SU-DHL-6 (cell line): ENCODE measurements around the gene NBDY.

Experiments used
- H2AFZ ChIP-seq: fragments of 200-600 bp; sonication (generic); 2 replicates; pipeline ENCODE4 v1.6.1; 2014; ENCODE audit warnings: low read depth, mild to moderate bottlenecking, moderate library complexity, mixed read lengths, antibody characterized with exemption, low read length; ENCODE audit not compliant: severe bottlenecking
- H3F3A ChIP-seq: fragments of 200-600 bp; shearing (Covaris generic); 2 replicates; pipeline ENCODE4 v1.6.0; 2016; ENCODE audit warnings: antibody characterized with exemption, mild to moderate bottlenecking; ENCODE audit not compliant: insufficient read depth
- H3K27ac ChIP-seq: fragments of 200-600 bp; sonication (generic); 2 replicates; pipeline ENCODE4 v1.5.1; 2016; ENCODE audit warnings: low read depth, mild to moderate bottlenecking, low read length, moderate library complexity, mixed read lengths
- H3K27me3 ChIP-seq: fragments of 200-600 bp; sonication (generic), shearing (Covaris generic); 2 replicates; pipeline ENCODE4 v1.6.0; 2014; ENCODE audit warnings: mild to moderate bottlenecking, low read length
- H3K36me3 ChIP-seq: fragments of 200-600 bp; sonication (generic); 2 replicates; pipeline ENCODE4 v1.6.1; 2014; ENCODE audit warnings: mild to moderate bottlenecking, low read length, mixed read lengths
- H3K4me2 ChIP-seq: fragments of 300-600, 200-600 bp; shearing (Covaris generic), sonication (generic); 2 replicates; pipeline ENCODE4 v1.6.0; 2014; ENCODE audit warnings: low read length, low read depth, mild to moderate bottlenecking; ENCODE audit not compliant: poor library complexity, severe bottlenecking
- H3K4me3 ChIP-seq: fragments of 200-600 bp; sonication (generic); 2 replicates; pipeline ENCODE4 v1.5.1; 2014; ENCODE audit warnings: antibody characterized with exemption, low read length, mild to moderate bottlenecking, mixed read lengths; ENCODE audit not compliant: insufficient read depth, poor library complexity, severe bottlenecking
- H3K79me2 ChIP-seq: fragments of 200-600 bp; sonication (generic); 2 replicates; pipeline ENCODE4 v1.6.1; 2014; ENCODE audit warnings: mild to moderate bottlenecking, low read length, moderate library complexity; ENCODE audit not compliant: insufficient read depth
- H3K9ac ChIP-seq: fragments of 200-600 bp; sonication (generic); 2 replicates; pipeline ENCODE4 v1.7.0; 2014; ENCODE audit warnings: mild to moderate bottlenecking, low read length
- H3K9me2 ChIP-seq: fragments of 200-600 bp; sonication (generic); replicated peaks from 2 replicates; pipeline ENCODE4 v1.6.1; 2014; ENCODE audit warnings: low read length; ENCODE audit not compliant: insufficient read depth
- H3K9me3 ChIP-seq: fragments of 200-600 bp; sonication (generic); 2 replicates; pipeline ENCODE4 v1.6.1; 2014; ENCODE audit warnings: low read length, mixed read lengths; ENCODE audit not compliant: insufficient read depth
- H4K20me1 ChIP-seq: fragments of 200-600 bp; sonication (generic); 2 replicates; pipeline ENCODE4 v1.6.1; 2014; ENCODE audit warnings: low read depth, mild to moderate bottlenecking, antibody characterized with exemption, low read length, moderate library complexity, mixed read lengths
- CTCF ChIP-seq: fragments of 200-600 bp; sonication (generic); IDR thresholded peaks from one replicate; pipeline ENCODE4 v1.5.1; 2017; ENCODE audit warnings: antibody characterized with exemption, mild to moderate bottlenecking, low read length, moderate library complexity; ENCODE audit not compliant: insufficient read depth, poor library complexity, severe bottlenecking
- EZH2phosphoT487 ChIP-seq: fragments of 200-600 bp; sonication (generic), shearing (Covaris generic); conservative IDR thresholded peaks from 2 replicates; pipeline ENCODE4 v1.6.1; 2018; ENCODE audit warnings: mild to moderate bottlenecking, antibody characterized with exemption, low read length, moderate library complexity, mixed read lengths

NBDY gene

GRCh38 chrX:56860888-56861287 lies 131.8 kb downstream of the NBDY start:
- Histone ChIP-seq H2AFZ (no peak overlapping the region), H4K20me1 (no peaks in the 10 kb centered on the region), H3K4me3 (no peak overlapping the region), H3K36me3 (no peaks in the 10 kb centered on the region), H3K9me2 (no peaks in the 10 kb centered on the region), H3K27ac (no peak overlapping the region), H3K9ac (no peak overlapping the region), H3K27me3 (no peaks in the 10 kb centered on the region), H3K79me2 (no peaks in the 10 kb centered on the region), H3K9me3 (no peaks in the 10 kb centered on the region), H3K4me2 (no peak overlapping the region), H3F3A (no peaks in the 10 kb centered on the region)
- TF ChIP-seq CTCF (no peak), EZH2phosphoT487 (no peak)
